Measurements from ENCODE around the gene ZNF438. TPM values are rescaled to one million over a fixed set of nuclear protein-coding genes. Genes with fewer than 3 reads are reported as not detected.
A peak's percentile ranks its signal among the peaks of the same experiment; 100 is the strongest.

ZNF438 gene
- total RNA-seq, 4 donors from 2014 or later, result 7.7 to 11.2 (median 8.7) TPM

GRCh38 chr10:30832001-30832748, 199.5 kb downstream of the ZNF438 start:
- intact Hi-C loops (cut with DNase I; ENCODE audit: low total_unique reads), result no loop called here
- TF ChIP-seq CTCF (IDR thresholded peaks at IDR 0.05), result no peak
- no peak for TF ChIP-seq POLR2A (IDR thresholded peaks at IDR 0.05)
- peak in 1 of 2 donors; percentile 57 for DNase-seq (ENCODE audit: low spot score in 2 of 2)
- H3K4me3 ChIP-seq (ENCODE audit: low read depth, poor library complexity, severe bottlenecking), result no peak overlapping the region
- 76 to 81% methylated on average over 10 of the region's 10 CpGs for WGBS, 2 donors

GRCh38 chr10:30831426-30831825, 200.2 kb downstream of the ZNF438 start:
- H3K4me3 ChIP-seq (ENCODE audit: low read depth, poor library complexity, severe bottlenecking), result no peak overlapping the region
- TF ChIP-seq POLR2A (IDR thresholded peaks at IDR 0.05), result no peak
- no peak for TF ChIP-seq CTCF (IDR thresholded peaks at IDR 0.05)
- peak in 1 of 2 donors; percentile 65 for DNase-seq (ENCODE audit: low spot score in 2 of 2)
- intact Hi-C loops (cut with DNase I; ENCODE audit: low total_unique reads), result no loop called here
- WGBS, 2 donors, result 43 to 47% methylated on average over 5 of the region's 5 CpGs

GRCh38 chr10:30830315-30831230, 201.1 kb downstream of the ZNF438 start:
- intact Hi-C loops (cut with DNase I; ENCODE audit: low total_unique reads), result no loop called here
- peak in 1 of 2 donors; percentile 65 for DNase-seq (ENCODE audit: low spot score in 2 of 2)
- 75 to 77% methylated on average over 14 of the region's 14 CpGs for WGBS, 2 donors
- H3K4me3 ChIP-seq (ENCODE audit: low read depth, poor library complexity, severe bottlenecking), result no peak overlapping the region
- TF ChIP-seq CTCF (IDR thresholded peaks at IDR 0.05) (no peak), POLR2A (IDR thresholded peaks at IDR 0.05) (no peak)

GRCh38 chr10:30829901-30830300, 201.8 kb downstream of the ZNF438 start:
- no peak overlapping the region for H3K4me3 ChIP-seq (ENCODE audit: low read depth, poor library complexity, severe bottlenecking)
- no peak for TF ChIP-seq POLR2A (IDR thresholded peaks at IDR 0.05)
- TF ChIP-seq CTCF (IDR thresholded peaks at IDR 0.05), result no peak
- intact Hi-C loops (cut with DNase I; ENCODE audit: low total_unique reads), result no loop called here
- WGBS, 2 donors, result 32 to 43% methylated on average over 3 of the region's 3 CpGs
- DNase-seq (ENCODE audit: low spot score in 2 of 2), result no peak

GRCh38 chr10:30828680-30829079, 203.0 kb downstream of the ZNF438 start:
- DNase-seq (ENCODE audit: low spot score in 2 of 2), result peak in 1 of 2 donors; percentile 56
- WGBS, 2 donors, result 61 to 78% methylated on average over 4 of the region's 4 CpGs
- H3K4me3 ChIP-seq (ENCODE audit: low read depth, poor library complexity, severe bottlenecking), result no peak overlapping the region
- TF ChIP-seq CTCF (IDR thresholded peaks at IDR 0.05) (no peak), POLR2A (IDR thresholded peaks at IDR 0.05) (no peak)
- intact Hi-C loops (cut with DNase I; ENCODE audit: low total_unique reads), result no loop called here

Measured in lower leg skin (tissue), 4 donors.